Endometrial microvascular endothelial cells (primary cell): Measurements from ENCODE around the gene PLET1. TPM values are rescaled to one million over a fixed set of nuclear protein-coding genes. Genes with fewer than 3 reads are reported as not detected.
"Not testable (repeated sequence)": the region's sequence is repeated elsewhere in the genome, so short reads cannot be mapped to it uniquely, and the experiment has no call there.

Experiments used
- in situ Hi-C: cut with HindIII; loops from 2 replicates; pipeline ENCODE4 v1.10.0; 2017; ENCODE audit warnings: low sequenced_read_pairs, low pct_unique_long_range_greater_than_20kb; ENCODE audit errors: inconsistent ontology term
- total RNA-seq: library from RNA; depleted of rRNA; stranded (reverse); fragments of >200 nt; gene quantifications from one replicate; pipeline ENCODE4 v1.2.3, GENCODE V29; 2015; ENCODE audit errors: inconsistent ontology term

The PLET1 gene
- total RNA-seq, 1 donor from 2014 or later: not detected

GRCh38 chr11:112223121-112223520 is 37.5 kb downstream of the PLET1 start:
- in situ Hi-C loops: no loop called here

DNA sequence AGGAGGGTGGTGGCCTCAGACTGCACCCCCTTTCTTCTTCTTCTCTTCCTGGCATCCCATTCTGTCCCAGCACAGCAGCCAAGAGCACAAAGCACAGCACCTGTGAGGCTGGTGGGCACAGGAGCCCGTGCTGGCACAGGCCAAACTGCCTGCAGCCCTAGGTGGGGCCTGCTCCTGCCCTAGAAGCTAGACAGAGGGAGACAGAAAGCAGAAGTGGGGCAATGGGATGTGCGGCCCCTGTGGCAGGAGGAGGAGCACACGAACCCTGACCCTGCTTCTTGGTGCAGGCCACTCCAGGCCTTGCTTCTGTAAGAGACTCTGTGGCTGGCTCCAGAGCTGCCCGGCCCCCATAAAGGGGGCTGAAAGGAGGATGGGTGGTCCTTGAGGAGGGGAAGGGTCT is 38.4 kb downstream of the PLET1 start:
- in situ Hi-C loops: no loop called here

DNA sequence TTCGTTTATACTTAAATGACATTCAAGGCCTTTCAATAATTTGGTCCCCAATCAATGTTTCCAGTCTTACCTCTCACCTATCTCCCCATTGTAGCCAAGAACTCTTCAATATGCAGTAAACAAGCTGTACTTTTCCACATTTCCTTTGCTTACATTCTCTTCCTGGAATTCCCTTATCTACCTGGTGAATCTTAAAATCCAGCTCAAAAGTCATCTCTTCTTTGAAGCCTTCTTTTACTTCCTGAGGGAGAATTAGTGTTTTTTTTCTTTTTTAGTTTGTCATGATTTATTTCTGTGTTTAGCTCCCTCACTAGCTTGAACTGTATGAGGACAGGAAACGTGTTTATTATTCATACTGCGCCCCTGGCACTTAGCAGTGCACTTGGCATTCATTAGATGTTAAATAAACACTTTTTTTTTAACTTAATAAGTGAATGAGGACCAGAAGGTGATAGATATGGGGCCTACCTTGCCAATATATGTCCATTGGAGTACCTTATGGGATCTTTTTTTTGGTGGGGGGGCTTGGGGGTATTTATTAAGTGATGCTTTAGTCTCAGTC is 39.3 kb downstream of the PLET1 start:
- in situ Hi-C loops: no loop called here

DNA sequence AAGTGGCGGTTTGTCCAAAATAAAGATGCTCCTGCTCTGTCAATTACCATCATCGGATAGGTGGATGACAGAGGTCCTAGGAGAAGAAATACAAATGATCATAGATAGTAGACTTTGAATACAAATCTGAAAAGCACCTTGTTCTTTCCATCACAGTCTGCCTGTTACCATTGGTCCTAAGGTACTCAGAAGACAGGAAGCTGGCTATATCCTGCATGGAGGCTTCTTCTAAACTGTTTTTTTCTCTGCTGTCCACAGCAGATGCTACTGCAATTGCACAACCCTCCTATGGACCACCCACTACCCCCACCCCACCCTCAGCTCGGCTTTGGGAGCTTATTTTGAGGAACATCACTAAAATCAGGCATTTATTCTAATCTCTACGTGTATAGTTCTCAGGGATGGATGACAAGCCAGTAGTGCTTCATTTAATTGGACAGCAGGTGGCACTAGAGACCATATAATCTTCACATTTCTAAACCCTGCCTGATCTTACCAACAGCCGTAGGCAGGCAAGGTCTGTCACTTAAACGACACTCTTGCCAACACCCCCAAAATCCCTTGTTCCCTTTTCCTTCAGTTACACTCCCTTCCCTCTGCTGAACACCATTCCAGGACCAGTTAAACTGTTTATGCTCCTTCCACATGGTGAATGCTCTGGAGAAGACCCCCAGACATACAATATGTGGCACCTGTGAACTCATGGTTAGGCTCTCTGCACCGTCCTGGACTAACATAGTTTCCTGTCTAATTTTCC is 41.0 kb downstream of the PLET1 start:
- in situ Hi-C loops: no loop called here

- in situ Hi-C loops: no loop called here
Measured at GRCh38 chr11:112216561-112217105, 44.0 kb downstream of the PLET1 start.

DNA sequence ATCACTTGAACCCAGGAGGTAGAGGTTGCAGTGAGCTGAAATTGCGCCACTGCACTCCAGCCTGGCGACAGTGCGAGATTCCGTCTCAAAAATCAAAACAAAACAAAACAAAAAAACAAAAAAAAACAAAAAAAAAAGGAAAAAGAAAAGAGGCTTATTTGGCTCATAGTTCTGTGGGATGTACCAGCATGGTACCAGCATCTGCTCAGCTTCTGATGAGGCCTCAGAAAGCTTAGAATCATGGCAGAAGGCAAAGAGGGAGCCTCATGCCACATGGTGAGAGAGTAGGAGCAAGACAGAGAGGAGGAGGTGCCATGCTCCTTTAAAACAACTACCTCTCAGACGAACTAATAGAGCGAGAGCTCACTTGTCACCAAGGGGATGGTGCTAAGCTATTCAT is 45.0 kb downstream of the PLET1 start:
- in situ Hi-C loops: no loop called here

DNA sequence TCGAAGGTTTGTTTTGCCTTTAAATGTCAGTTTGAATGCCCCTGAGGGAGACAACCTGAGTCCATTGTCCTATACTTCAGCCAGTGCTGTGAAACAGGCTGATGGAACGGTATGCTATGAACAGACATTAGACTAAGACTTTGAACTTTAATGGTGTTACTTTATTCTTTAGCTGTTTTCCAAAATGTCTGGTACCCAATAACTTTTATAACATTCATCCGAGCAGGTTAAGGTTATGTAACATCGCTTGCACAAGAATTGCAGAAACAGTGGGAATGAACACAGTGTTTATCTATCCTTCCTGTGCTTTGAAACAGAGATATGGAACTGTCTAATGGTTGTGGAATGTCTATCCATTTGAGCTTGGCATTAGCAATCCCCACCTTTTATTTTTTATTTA is 46.9 kb downstream of the PLET1 start:
- in situ Hi-C loops: no loop called here

- in situ Hi-C loops: no loop called here
Measured at GRCh38 chr11:112212710-112213109, 48.0 kb downstream of the PLET1 start.

DNA sequence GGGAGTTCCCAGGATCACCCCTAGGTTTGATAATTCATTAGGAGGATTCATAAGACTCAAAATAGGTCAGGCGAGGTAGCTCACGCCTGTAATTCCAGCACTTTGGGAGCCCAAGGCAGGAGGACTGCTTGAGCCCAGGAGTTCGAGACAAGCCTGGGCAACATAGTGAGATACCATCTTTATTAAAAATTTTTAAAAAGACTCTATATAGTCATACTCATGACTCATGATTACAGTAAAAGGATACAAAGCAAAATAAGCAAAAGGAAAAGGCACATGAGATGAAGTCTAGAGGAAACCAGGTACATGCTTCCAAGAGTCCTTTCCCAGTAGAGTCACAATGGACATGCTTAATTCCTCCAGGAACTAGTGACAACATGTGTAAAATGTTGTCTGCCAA is 48.4 kb downstream of the PLET1 start:
- in situ Hi-C loops: no loop called here

GRCh38 chr11:112211536-112211935 is 49.1 kb downstream of the PLET1 start:
- in situ Hi-C loops: no loop called here

DNA sequence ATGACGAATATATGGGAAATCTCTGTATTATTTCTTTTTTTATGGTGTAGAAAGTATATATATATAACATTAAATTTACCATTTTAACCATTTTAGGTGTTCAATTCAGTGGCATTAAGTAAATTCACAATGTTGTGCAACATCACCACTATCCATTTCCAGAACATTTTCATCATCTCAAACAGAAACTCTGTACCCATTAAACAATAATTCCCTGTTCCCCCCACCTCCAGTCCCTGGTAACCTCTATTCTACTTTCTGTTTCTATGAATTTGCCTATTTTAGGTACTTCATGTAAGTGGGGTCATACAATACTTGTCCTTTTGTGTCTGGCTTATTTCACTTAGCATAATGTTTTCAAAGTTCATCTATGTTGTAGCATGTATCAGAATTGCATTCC is 49.8 kb downstream of the PLET1 start:
- in situ Hi-C loops: no loop called here

DNA sequence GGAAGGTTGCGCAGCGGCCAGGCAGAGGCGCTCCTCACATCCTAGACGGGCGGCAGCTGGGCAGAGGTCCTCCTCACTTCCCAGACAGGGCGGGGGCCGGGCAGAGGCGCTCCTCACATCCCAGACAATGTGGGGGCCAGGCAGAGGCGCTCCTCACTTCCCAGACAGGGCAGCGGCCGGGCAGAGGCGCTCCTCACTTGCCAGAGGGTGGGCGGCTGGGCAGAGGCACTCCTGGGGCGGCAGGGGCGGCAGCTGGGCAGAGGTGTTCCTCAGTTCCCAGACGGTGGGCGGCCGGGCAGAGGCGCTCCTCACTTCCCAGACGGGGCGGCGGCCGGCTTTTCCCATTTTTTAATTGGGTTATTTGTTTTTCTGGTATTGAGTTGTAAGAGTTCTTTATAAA is 54.6 kb downstream of the PLET1 start:
- in situ Hi-C loops: no loop called here

DNA sequence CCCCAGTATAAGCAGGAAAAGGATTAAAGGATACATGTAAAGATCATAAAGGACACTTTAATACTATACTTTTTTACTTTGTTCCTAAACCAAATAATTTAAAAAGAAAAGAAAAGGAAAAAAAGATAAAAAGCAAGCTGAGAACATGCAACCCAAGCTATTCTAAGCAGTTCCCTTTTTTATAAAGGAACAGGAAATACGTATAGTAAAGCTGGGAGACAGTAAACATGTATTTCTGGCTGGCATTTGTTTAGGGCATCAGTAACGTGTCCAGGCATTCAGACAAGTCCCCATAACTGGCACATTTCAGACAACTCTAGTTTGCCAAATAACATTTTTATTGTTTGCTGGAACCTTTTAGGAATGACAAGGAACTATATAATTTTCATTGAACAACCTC is 60.4 kb downstream of the PLET1 start:
- in situ Hi-C loops: no loop called here

DNA sequence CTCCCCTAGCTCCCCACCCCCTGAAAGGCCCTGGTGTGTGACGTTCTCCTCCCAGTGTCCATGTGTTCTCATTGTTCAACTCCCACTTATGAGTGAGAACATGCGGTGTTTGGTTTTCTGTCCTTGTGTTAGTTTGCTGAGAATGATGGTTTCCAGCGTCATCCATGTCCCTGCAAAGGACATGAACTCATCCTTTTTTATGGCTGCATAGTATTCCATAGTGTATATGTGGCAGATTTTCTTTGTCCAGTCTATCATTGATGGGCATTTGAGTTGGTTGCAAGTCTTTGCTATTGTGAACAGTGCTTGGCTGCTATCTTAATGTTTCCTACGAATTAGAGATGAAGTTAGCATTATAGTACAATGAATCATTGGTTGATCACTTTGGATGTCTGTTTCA is 61.6 kb downstream of the PLET1 start:
- in situ Hi-C loops: not testable (repeated sequence)

Other genes starting within 250 kb of the PLET1 start
- 50.4 TPM for gene DLAT, start 235.5 kb downstream of the PLET1 start, total RNA-seq
- gene PIH1D2, start 186.8 kb downstream of the PLET1 start, total RNA-seq: 0.37 TPM
- 7.4 TPM for gene NKAPD1, start 186.6 kb downstream of the PLET1 start, total RNA-seq
- gene TIMM8B, start 174.1 kb downstream of the PLET1 start, total RNA-seq: 38.9 TPM
- gene SDHD, start 174.0 kb downstream of the PLET1 start, total RNA-seq: 130 TPM
- gene IL18, start 96.8 kb downstream of the PLET1 start, total RNA-seq: 0.09 TPM
- not detected for gene TEX12, start 93.5 kb downstream of the PLET1 start, total RNA-seq
- not detected for gene BCO2, start 85.3 kb downstream of the PLET1 start, total RNA-seq
- gene PTS, start 34.4 kb downstream of the PLET1 start, total RNA-seq: 47.7 TPM